HG02763 (cell line): ENCODE data around the gene ERBB2.
A peak's percentile ranks its signal among the peaks of the same experiment; 100 is the strongest.
"Not testable (repeated sequence)": the region's sequence is repeated elsewhere in the genome, so short reads cannot be mapped to it uniquely, and the experiment has no call there.

Experiments used
- ATAC-seq: cut with Tn5 transposase; IDR thresholded peaks from one replicate; pipeline ENCODE4 v1.9.1; 2021; ENCODE audit warnings: mild to moderate bottlenecking, moderate library complexity; ENCODE audit not compliant: unreplicated experiment

The ERBB2 gene

DNA sequence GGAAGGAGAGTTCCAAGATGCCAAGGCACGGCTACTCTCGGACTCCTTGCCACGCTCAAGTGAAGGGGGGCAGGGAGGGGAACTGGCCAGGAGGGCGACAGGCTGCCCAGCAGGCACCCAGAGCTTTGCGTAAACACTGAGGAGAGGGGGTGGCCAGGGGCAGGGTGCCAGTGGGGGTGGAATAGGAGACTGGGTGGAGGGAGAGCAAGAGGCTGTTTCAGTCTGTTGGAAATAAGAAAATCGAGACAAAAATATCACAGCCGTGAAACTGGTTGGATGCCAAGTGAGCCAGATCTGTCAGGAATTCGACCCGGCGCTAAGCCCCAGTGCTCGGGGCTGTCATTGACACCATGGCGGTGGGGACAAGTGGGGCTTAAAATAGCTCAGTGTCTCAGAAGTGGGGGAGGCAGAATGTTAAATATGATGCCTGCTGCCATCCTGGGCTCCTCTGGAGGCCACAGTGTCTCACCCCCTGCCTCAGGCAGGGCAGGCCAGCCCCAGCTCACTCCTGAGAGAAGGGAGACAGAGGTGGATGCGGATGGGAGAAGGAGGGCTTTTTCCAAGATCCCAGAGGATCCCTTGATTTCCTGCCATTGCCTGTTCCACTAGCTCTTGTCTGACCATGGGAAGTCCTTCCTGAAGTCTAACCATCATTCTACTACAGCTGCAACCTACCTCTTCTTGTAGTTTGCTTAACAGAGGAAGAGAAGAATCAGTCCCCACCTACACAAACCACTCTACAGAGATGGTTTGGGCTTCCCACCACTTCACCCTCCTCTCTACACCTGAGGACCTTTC lies 22.1 kb upstream of the ERBB2 start:
- ATAC-seq: no peak

DNA sequence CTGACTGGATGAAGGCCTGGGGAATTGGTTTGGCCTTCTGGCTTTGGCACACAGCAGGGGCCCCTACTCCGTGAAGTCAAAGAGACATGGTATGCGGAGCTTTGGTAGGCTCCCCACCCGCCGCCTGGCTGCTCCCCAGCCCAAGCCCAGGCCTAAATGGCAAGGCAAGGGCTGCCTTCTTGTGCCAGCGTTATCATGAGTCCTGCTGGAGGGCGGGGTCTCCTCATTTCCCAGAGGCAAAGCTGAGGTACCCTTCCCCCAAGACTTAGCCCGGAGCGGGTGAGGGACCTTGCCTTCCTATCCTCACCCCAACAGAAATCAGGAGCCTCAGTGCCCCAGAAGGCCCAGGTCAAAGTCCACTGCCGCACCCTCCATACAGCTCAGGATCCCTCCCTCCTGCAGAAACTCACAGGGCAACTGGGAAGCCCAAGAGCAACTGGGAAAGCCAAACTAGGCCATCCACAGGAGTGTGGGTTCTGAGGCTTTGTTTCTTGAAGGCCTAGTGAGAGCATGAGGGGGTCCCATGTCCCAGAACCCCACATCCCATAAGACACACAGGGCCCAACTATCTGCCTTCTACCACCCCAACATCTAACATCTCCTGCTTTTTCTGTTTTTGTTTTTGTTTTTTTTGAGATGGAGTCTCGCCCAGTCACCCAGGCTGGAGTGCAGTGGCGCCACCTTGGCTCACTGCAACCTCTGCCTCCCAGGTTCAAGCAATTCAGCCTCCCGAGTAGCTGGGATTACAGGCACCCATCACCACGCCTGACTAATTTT lies 21.3 kb upstream of the ERBB2 start:
- ATAC-seq: no peak

DNA sequence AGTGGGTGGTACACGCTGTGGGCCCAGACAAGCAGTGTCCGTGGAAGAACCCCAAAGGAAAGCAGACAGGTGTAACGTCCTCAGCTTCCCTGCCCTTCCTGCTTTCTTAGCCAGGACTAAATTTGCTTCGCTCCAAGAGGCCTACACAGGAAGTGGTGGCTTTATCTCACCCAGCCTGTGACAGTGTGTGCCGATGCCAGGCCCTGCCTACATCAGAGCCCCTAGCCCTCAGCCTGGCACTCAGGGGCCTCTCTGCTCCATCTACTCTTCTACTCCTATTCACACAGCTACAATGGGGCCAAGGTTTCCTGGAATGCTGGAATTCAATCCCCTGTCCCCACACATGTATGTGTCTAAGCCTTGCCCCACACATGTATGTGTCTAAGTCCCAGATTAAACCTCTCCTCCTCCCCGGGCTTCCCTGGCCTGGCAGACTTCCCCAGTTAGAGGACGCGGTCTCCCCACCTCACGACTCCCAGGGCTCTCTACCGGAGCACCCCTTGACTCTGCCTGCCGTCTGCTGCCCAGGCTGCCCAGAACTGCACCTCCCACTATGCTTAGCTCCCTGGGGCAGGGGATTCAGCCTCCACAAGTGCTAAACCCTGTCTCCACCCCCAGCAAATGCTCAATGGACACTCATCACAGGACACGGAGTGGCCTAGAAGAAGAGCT lies 20.2 kb upstream of the ERBB2 start:
- ATAC-seq: no peak

DNA sequence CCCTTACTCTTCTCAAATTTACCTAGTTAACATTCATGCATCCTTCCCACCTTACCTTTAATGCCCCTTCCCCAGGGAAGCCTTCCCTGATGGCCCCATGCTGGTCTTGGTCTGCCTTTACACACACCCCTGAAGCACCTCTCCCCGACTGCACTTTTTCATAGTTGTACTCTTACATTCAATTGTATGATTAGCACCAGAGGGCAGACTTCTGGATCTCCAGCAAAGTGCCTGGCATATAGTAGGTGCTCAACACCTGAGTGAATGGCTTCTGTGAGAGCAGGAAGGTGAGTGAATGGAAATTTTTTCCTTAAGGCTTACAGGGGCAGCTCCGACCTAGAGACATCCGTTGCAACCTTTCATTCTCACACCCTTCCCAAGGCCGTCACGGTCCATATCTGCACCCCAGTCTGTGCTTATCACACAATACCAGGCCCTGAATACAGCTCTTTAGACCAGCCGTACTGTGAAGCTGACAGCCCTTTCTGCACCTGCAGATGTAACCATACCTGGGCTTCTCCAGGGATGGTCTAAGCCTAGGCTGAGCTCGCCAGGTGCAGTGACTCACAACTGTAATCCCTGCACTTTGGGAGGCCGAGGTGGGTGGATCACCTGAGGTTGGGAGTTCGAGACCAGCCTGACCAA lies 16.4 kb upstream of the ERBB2 start:
- ATAC-seq: no peak

DNA sequence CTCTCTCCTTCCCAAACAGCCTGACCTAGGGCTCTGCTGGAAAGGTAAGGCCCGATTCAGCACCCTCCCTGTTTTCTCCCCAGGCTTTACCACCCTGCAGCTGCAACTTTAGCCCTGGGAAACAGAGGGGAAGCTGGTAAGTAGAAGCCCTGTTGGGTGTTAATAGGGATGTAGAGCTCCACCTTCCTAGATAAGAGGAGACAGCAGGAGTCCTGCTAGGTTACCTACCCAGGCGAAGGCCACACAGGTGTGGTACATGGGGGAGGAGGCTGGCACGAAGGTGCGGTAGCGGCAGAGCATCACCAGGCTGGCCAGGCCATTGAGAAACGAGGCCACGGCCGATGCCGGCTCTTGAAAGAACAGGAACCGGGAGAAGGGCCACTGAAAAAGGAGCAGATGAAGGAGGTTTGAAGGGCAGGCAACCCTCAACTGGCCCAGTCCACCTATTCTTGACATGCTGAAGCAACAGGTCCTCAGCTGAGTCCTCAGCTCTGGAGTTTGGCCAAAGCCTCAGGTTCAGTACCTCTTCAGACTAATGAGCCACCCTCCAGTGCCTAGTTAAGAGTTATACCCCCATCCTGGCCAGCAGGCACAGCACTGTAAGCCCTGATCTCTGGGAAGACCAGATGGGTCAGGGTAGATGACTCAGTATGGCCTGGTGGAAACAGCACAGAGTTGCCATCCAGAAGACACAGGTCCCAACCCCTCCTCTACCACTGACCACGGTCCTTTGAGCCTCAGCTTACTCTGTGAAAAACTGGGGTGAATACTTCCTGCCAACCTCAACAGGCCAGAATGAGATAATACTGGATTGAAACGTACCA lies 15.3 kb upstream of the ERBB2 start:
- ATAC-seq: no peak

DNA sequence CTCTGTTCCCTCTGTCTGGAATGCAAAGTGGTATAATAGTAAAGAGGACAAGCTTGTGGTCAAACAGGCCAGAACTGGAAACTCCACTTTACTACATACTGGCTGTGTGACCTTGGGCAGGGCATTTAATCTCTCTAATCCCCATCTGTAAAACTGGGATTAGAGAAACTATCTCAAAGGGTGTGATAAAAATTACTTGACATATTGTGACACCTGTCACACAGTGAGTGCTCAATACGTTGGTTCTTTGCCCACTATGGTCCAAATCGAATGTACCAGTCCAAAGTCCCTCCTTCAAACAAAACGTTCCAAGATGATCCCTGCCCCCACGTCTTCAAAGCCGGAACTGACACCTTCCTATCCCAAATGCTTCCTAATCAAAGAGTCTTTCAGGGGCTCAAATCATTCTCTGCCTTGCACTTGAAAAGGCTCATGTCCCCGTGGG lies 12.7 kb upstream of the ERBB2 start:
- ATAC-seq: no peak

DNA sequence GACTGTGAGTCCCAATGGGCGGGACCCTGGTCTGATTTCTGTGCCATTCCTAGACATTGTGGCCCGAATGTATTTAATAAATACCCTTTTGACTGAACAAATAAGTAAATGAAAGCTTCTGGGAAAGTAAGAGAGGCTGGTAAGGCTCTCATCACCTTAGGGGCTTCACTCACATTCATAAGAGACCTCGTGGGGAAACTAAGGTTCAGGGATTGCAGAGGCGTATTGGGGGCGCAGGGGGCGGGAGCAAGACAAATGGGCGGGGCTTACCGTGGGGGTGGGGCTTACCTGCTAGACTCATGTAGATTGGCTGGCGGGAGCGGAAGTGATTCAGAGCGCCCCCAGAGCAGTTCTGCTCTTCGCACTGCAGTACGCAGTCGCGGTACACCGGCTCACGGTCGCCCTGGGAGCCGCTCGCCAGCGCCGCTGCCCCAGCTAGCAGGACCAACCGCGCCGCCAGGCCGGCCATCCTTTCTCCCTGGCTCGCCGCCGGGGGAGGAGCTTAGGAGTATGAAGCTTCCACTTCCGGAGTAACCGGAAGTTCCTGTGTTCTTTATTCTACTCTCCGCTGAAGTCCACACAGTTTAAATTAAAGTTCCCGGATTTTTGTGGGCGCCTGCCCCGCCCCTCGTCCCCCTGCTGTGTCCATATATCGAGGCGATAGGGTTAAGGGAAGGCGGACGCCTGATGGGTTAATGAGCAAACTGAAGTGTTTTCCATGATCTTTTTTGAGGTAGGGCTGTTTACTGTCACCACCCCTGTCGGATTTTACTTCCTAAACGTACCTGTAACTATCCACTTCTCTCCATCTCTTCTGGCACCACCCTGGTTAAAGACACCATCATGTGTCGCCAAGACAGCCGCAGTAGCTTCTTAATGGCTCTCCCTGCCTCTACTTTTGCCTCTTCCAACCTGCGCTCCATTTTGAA lies 12.1 kb upstream of the ERBB2 start, which contains the start of gene PGAP3:
TSS of gene PGAP3 (minus strand) at position 512 of the 929 bp plus-strand sequence. CDS start at position 469, 43 bp downstream.
- ATAC-seq: peak; percentile 85

DNA sequence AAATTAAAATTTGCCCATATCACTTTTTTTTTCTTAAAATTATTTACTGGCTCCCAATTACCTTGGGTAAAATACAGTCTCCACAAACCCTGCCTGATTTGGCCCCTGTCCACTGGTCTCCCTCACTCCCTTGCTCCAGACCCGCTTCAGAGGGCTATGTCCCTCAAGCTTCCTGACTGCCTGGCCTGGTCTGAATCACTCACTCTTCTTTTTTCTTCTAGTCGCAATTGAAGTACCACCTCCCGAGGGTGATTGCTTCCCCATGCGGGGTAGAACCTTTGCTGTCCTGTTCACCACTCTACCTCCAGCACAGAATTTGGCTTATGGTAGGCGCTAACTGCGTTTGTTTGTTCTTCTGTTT lies 11.4 kb upstream of the ERBB2 start:
- no peak for ATAC-seq

DNA sequence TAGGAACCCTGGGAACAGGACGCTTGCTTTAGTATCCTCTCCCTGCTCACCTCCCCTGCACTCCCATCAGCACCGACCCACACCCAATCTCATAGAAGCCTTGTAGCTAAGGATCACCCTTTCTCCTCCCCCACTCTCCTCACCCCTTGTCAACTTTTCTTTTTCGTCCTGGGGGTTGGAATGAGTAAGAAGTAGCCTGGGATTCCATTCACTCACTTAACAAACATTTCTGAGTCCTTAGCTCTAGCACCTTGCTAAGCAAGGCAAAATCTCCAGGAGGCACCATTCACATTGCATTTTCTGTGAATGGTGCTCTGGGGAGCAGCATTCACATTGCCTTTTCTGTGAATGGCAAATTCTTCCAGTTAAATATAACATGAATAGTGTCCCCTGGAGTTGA lies 10.9 kb upstream of the ERBB2 start:
- no peak for ATAC-seq

DNA sequence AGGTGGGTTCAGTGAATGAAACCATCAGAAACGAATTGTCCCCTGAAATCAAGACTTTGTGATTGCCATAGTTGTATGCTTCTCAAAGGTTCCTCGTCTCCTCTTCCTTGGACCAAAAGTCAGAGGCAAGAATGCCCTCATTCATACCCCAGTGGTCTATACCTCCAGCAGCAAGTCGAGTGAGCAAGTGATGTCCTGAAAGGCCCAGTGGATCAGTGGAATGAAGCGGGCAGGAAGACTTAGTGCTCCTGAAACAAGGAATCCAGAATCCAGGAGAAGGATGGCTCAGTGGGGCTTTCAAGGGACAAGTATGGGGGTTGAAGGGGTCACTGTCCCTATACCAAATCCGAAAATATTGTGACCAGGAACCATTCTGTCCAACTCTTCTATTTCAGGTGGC lies 5.3 kb upstream of the ERBB2 start:
- ATAC-seq: no peak

DNA sequence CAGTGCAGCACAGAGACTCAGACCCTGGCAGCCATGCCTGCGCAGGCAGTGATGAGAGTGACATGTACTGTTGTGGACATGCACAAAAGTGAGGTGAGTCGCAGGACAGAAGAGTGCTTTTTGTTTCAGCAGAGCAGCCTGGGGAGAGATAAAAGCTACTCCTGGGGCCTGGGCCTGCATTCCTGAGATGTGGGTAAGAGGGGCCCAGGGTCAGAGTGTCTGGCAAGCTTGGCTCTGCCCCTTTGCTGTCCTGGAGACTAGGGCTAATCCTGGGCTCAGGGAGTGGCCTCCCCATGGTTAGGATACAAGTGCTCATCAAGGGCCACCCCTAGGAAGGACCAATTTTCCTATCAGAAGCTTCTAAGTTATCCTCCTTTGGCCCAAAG lies 4.8 kb upstream of the ERBB2 start:
- no peak for ATAC-seq

DNA sequence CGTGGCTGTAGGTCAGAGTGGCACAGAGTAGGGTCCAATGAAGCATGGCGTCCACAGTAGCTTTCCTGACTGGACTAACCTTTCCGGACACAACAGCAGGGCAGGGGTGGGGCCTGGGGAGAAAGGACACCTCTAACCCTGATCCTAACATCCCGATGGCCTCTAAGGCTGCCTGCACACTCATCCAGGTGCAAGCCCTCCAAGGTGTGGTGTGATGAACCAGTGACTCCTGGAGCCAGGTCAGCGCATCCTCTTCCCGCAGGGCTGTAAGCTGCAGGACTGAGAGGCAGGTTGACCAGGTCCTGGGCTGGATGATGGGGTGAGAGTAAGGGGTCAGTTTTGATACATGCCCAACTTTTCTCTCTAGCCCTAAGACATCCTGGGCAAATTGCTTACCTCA lies 3.1 kb upstream of the ERBB2 start:
- ATAC-seq: no peak

DNA sequence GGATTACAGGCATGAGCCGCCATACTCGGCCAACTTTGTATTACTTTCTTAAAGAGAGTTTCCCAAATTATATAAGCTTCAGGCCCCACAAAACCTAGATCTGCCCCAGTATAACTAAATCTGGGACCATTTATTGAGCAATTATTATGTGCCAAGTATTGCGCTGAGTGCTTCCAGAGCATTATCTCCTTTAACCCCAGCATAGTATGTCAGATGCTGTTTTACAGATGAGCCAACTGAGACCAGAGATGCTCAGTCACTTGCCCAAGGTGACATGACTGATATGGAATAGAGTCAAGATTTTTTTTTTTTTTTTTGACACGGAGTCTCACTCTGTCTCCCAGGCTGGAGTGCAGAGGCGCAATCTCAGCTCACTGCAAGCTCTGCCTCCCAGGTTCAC lies 1.9 kb upstream of the ERBB2 start:
- ATAC-seq: no peak

DNA sequence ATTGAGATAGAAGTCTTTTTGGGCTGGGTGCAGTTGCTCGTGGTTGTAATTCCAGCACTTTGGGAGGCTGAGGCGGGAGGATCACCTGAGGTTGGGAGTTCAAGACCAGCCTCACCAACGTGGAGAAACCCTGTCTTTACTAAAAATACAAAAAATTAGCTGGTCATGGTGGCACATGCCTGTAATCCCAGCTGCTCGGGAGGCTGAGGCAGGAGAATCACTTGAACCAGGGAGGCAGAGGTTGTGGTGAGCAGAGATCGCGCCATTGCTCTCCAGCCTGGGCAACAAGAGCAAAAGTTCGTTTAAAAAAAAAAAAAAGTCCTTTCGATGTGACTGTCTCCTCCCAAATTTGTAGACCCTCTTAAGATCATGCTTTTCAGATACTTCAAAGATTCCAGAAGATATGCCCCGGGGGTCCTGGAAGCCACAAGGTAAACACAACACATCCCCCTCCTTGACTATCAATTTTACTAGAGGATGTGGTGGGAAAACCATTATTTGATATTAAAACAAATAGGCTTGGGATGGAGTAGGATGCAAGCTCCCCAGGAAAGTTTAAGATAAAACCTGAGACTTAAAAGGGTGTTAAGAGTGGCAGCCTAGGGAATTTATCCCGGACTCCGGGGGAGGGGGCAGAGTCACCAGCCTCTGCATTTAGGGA lies 577 bp upstream of the ERBB2 start:
- ATAC-seq: not testable (repeated sequence)

DNA sequence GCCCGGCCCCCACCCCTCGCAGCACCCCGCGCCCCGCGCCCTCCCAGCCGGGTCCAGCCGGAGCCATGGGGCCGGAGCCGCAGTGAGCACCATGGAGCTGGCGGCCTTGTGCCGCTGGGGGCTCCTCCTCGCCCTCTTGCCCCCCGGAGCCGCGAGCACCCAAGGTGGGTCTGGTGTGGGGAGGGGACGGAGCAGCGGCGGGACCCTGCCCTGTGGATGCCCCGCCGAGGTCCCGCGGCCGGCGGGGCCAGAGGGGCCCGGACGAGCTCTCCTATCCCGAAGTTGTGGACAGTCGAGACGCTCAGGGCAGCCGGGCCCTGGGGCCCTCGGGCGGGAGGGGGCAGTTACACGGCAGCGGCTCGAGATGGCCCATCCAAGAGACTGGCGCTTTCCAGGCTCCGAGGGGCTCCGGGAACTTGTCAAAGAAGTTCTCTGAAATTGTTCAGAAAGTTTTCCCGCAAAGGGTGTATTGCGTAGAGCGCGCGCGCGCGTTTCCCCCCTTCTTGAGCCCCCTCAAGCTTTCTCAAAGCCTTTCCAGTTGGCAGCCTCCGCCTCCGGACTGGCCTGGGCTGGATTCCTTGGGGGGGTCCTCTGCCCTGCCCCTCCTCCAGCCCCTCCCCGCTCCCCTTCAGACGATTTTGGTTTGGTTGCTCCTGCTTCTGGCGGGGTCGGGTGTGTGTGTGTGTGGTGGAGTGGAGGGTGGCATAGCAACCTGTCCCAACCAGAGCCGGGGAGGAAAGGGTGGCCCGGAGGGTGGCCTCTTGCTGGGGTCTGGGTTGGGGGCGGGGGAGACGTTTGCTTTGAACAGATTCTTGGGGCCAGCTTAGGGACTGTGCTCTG lies 504 bp downstream of the ERBB2 start:
- ATAC-seq: no peak

DNA sequence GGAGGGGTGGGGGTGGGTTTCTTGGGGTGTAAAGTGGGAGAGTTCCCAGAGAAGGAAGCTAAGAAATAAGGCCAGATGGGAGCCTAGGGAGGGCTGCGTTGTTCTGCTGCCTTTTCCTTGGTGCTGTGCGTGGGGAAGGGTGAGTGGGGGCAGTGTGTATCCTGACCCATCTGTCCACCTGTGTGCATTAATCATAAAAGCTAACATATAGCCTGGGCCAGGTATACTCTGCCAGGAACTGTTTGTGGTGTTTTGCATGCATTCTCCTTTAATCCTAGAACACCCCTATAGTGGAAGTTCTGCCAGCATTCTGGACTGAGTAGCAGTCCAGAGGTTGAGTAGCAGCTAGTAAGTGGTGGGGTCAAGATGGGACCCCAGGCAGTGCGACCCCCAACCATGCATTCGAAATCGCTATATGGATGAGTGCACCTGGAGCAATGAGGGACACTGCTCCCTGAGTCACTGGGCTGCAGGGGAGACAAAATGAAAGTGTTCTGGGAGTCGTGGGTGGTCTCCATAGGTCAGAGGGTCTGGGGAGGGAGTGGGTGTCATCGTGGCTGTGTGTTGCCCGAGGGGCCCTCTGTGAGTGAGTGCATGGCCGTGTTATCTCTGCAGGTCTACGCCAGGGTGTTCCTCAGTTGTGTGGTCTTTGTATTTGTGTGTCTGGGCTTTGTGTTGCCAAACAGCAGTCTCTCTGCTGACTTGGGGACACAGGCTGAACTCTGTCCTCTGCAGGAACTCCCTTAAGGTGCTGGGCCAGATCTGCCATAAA lies 1.3 kb downstream of the ERBB2 start:
- no peak for ATAC-seq

DNA sequence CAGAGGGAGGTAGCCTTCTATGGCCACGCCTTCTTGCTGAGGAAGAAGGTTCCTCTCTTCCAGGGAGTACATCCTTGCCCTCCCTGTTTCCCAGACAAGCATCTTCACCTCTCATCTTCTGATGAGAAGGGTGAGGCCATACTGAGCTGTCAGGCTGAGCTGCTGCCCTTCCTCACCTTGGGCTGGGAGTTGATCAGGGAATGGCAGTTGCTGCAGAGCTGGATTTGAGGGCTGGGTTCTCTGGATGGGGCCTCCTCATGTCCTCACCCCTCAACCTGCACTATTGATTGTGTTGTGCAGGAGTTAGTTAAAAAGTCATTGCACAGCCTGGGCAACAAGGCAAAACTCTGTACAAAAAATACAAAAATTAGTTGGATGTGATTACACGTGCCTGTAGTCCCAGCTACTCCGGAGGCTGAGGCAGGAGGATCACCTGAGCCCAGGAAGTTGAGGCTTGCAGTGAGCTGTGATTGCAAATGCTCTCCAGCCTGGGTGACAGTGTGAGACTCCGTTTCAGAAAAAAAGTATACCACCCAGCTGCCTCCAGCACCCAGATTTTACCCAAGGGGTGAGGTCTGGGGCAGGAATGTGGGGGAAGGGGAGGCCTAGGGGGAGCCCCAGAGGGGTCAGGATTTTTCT lies 2.0 kb downstream of the ERBB2 start:
- ATAC-seq: no peak
